GDM1 (cell line): ENCODE results near the gene MARK4.

Experiments used
- DNase-seq: peaks from one replicate; lab custom pipeline; 2025; lab: John Stamatoyannopoulos, UW

MARK4 gene

DNA sequence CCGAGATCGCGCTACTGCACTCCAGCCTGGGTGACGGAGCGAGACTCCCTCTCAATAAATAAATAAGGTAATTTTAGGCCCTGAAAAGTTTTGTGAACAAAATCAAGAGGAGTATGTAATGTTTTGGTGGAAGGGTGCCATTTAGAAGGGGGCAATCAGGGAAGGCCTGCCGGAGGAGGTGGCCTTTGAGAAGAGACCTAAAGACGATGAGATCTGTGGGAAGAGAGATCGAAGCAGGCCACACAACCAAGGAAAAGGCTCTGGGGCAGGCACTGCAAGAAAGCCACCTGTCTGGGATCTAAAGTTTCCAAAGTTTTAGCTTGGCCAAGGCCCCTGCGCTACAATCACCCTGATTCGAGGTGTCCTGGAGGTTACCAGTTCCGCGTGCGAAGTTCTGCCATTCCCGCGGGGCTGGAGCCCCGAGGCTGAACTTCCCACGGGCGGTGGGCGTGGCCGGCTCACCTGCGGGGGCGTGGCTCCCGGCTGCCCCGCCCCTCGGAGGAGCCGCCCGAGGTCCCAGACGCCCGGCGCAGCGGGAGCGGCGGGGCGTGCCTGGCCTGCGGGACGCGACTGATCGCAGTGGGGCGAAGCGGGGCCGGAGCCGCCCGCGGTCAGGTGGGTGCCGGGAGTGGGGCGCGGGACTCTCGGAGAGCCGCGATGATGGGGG, 89.3 kb downstream of the MARK4 start, which contains the start of gene KLC3:
TSS of gene KLC3 (plus strand) at position 519 of the 667 bp plus-strand sequence. CDS start 4,792 bp downstream, outside the sequence.
- no peak for DNase-seq

DNA sequence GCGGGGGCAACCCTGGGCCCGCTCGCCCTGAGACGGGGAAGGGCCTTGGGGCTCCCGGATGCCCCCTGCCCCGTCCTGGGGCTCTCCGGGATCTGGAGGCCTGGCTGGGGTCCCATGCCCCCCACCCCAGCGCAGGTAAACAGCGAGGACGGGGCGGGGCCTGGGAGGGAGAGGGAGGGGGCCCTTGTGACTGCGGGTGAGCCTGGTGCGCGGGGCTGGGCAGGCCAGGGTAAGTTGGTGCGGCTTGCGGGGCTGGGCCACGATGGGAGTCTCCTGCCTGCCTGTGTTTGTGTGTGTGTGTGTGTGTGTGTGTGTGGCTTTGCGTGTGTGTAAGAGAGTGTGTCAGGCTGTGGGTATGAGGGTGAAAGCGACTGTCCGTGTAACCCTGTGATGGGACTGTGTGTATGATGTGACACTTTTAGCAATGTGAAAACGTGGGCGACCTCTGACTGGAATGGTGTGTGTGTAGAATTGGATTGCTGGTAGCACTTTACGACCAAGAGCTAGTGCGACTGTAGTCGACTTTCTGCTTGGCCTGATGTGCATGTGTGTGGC, 89.9 kb downstream of the MARK4 start:
- no peak for DNase-seq

DNA sequence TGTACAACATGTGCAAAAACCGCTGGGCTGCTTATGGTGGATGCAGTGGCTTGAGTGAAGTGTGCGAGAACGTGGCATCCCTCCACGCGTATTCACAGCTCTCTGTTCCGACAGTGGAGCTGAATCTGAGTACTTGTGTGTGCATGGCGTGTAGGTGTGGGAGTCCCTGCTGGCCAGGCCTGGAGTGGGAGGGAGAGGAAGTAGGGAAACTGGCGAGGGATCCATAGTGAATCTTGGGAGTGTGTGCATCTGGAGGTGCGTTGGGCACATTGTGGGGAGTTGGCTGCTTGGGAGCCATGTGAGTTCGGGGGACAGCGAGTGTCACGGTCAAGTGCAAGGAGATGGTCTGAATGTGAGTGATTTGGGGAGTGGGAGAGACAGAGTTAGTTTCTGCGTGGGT, 91.8 kb downstream of the MARK4 start:
- no peak for DNase-seq

DNA sequence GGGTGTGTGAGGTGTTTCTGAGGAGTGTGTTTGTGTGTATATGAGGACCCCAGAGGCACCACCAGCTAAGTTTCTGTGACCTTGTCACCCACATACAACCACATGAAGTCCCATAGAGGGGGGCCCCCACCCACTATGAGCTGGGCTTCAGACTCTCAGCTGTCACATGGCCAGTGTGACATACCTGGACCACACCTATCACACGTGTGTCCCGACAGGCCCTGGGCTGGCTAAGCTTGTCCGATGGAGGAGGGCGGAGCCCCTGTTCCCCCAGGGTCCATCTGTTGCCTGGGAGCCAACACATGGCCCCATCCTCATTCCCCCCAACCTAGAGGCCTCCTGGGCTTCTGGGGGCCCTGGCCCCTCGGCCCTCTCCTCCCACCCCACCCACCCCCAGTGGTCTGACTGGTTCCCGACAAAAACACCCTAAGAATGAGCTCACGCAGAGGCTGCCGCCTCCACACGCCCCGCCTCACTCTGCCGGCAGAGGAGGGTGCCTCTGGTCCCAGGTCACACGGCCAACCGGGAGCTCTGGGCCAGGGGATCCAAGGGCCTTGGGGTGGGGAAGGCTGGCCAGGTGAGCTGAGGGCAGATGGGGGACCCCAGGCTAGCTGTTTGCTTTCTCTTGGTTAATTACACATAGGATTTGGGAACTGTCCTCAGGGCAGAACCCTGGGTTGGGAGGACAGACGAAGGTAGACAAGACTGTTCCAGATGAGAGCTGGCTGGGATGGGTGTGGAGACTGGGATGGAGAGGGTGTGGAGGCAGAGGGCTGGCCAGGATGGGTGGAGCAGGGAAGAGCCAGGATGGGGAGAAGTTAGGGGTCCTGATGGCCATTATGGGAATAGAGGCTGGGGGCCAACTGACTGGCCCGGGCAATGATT, 93.8 kb downstream of the MARK4 start:
- no peak for DNase-seq

DNA sequence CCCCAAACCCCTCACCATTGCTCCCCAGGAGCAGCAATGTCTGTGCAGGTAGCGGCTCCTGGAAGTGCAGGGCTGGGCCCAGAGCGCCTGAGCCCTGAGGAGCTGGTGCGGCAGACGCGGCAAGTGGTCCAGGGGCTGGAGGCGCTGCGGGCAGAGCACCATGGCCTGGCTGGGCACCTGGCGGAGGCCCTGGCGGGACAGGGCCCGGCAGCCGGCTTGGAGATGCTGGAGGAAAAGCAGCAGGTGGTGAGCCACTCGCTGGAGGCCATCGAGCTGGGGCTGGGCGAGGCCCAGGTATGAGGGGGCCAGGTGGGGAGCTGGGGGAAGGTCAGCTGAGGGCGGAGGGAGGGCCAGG, 94.4 kb downstream of the MARK4 start:
- DNase-seq: no peak

DNA sequence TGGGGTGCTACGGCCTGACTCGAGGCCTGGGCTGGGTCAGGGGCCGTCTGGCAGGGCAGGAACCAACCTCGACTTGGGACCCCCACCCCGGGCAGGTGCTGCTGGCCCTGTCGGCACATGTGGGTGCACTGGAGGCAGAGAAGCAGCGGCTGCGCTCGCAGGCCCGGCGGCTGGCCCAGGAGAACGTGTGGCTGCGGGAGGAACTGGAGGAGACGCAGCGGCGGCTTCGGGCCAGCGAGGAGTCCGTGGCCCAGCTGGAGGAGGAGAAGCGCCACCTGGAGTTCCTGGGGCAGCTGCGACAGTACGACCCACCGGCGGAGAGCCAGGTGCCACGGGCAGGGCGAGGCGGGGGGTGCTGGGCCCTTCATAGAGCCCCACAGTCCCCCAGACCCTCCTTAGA, 95.4 kb downstream of the MARK4 start:
- DNase-seq: no peak

DNA sequence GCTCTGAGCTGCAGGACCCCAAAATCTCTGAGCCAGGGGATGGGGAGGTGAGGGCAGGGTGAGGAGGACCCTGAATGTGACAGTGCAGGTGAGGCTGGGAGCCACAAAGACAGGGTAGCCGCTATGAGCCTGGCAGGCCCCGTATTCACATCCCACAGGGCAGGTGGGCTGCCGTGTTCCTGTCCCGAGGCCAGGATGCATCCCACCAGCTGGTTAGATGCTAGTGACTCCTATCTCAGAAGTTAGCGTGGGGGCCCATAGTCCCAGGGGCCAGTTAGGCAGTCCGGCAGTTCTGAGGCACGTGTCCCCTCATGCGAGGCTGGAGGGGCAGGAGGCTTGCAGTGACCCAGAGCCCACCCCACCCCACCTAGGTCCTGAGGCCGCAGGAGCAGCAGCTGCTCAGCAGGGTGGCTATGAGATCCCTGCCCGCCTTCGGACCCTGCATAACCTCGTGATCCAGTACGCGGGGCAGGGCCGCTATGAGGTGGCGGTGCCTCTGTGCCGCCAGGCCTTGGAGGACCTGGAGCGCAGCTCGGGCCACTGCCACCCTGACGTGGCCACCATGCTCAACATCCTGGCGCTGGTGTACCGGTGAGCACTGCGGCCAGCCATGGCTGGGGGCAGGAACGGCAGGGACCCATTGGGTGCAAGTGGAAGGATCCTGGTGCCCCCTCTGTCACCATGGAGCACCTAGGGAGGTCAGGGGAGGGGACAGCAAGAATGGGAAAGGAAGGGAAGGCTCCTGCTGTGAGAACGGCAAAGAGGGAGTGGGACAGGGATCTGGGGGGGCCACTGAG, 96.7 kb downstream of the MARK4 start:
- DNase-seq: no peak

DNA sequence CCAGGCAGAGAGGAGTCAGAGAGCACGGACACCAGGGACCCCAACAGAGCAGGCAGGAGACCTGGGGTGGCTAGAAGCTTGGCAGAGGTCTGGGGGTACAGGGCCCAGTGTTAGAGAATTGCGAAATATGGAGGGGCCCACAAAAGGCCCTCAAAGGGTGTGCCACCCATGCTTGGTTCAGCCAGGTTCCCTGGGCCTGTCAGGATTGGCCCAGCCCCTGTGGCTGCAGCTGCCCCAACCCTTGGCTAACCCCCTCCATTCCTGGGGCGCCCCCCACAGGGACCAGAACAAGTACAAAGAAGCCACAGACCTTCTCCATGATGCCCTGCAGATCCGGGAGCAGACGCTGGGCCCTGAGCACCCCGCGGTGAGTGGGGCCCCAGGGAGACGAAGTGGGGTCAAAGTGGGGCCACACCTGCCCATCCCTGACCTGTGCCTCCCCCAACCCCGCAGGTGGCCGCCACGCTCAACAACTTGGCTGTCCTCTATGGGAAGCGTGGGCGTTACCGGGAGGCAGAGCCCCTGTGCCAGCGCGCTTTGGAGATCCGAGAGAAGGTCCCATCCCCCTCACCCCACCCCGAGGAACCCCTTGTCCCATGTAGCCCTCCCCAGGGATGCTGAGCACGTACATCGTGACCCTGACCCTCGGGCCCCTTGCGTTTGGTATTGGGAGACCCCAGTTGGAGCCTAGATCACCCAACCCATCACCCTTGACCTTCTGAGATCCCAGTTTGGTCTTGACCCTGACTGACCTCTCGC, 97.5 kb downstream of the MARK4 start:
- no peak for DNase-seq

DNA sequence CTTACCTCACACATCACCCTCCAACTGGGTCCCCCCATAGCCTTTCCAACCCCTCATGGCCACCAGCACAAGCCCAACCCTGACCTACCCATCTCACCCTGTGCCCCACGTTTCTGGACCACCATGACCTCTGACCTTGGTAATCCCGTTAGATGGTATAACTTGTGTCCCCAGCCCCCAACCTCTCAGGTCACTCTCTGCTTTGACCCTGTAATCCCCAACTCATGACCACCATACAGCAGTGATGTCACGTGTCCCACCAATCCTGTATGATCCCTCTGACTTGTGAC, 98.0 kb downstream of the MARK4 start:
- no peak for DNase-seq

DNA sequence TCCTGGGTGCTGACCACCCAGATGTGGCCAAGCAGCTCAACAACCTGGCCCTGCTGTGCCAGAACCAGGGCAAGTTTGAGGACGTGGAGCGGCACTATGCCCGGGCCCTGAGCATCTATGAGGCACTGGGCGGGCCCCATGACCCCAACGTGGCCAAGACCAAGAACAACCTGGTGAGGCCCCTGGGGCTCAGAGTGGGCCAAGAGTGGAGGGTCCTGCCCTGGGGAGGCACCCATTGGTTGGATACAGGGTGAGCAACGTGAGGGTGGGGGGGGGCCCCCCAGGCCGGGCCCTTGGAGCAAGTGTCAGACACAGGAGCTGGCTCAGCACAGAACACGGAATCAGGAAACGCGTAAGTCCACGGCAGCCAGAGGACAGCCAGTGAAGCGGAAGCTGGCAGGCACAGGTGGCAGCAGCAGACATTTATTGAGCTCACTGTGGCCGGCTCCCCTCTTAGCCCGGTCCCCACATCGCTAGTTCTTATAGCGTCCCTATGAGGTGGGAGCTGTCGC, 98.4 kb downstream of the MARK4 start:
- no peak for DNase-seq

DNA sequence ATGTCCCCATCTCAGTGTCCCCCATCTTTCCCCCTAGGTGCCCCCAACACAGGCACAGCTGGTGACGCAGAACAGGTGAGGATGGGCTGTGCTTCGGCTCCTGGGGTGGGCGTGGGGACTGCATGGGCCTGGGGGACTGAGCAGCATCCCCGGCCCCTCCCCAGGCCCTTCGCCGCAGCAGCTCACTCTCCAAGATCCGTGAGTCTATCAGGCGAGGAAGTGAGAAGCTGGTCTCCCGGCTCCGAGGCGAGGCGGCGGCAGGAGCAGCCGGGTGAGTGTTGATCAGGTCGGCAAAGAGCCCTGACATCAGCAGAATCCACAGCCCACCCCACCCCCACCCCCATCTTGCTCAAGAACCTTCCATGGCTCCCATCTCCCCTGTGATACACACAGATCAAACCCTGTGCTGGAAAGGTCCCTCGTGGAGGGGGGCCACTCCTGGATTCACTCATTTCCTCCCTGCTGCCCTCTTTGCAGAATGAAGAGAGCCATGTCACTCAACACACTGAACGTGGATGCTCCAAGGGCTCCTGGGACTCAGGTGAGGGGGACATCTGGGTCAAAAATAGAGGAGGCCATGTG, 99.5 kb downstream of the MARK4 start:
- no peak for DNase-seq

DNA sequence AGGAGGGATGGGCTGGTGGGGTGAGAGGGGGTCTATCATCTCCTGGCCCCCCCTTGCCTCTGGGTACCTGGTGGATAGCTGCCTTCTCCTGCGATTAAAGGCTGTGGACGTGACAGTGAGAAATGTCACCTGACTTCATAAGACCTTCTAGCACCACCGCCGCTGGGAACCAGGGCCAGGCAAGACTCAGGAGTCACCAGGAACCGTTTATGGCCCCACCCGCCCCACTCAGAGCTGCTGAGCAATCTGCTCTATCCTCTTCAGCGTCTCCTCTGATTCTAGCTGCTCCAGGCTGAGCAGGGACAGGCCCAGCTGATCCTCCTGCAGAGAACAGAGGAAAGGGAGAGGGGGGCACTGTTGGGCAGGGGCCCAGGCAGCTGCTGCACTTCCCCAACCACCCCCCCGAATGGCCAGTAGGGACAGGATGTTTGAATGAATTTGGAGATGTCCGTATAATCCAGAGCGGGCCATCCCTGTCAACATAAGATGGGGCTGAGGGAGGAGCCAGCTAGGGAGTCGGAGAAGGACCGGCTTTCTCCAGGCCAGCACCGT, 100.4 kb downstream of the MARK4 start:
- no peak for DNase-seq

DNA sequence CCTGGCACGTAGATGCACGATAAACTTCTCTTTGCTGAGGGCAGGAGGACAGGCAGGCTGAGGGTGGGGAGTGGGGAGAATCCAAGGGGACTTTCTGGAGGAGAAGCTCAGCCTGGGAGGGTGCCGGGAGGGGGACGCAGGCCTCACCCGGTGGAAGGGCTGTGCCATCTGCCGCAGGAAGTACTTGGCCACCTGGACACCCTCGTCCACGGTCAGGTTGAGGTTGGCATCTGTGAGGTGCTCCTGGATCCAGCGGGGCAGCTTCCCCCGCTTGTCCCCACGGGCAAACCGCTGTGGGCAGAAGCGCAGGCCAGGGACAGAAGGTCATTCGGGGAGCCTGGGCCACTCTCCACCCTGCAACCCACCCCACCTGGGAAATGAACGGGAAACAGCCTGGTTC, 101.0 kb downstream of the MARK4 start:
- DNase-seq: no peak

DNA sequence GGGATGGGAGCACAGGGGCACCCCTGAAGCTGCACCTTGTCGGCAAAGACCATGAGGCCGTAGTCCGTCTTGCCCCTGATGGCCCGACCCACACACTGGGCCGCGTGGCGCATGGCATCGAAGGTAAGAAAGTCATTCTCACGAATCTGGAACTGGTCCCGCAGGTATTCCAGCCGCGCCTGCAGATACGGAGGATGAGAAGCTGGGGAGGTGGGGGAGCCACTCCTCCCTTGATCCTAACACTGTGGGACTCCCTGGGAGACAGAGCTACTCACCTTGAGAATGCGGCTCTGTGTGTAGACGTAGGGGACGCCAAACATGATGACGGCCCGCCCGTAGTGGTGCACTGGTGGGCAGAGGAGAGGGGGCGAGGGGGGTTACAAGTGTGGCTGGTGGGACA, 101.4 kb downstream of the MARK4 start:
- no peak for DNase-seq

DNA sequence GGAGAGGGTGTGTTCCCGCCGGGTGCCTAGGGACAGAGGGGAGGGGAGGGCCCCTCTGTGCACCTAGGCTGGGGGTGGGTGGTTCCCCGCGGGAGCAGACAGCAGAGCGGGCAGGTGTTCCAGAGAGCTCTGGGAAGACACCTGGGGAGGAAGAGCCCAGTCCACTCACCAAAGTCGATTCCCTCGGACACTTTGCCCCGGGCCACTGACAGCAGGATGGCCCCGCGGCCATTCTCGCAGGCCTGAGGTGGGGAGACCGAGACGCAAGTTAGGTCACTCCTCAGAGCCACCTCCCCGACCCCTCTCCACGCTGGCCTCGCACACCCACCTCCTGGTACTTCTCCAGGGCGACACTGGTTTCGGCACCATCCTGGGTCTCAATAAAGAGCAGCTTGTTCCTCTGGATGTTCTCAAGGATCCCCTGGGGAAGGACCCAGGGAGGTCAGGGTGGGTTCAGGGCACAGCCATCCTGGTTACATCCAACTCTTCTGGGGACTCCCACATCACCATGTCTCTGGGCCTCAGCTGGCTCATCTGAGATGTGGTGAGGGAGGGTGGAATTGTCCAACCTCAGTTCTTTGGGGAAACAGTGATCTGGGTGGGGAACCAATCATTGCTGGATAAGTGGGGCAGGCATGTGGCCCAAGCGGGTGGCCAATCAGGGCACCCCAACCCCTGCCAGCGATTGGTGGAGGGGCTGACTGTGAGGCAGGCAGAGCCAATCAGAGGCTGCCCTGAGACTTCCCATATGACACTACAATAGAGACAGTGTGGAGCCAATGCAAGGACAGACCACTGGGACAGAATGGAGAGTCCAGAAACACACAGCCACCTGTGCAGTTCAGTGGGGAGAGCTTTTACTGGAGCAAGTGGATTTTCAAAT, 102.1 kb downstream of the MARK4 start:
- no peak for DNase-seq

DNA sequence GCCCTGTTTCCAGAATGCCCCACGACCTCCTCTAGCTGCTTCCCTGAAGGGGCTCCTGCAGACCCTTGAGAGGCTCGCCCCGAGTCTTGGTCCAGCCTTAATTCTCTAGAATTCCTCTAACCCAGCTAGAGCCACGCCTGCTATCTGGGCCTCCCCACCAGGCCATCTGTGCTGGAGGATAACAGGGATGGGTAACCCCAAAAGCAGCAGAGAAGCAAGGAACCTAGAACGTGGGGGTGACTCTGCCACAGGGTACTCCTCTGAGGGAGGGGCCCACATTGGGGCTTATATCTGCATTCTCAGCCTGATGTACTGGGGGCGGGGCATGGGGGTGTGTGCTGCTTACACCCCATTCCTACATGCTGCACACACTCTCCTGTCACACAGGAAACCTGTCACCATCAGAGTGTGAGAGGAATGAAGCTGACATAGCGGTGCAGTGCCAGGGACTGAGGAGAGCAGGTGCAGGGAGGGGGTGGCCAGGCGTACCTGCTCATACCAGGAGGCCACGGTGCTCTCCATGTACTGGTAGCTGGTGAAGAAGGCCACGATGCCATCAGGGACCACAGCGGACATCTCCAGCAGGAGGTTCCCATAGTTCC, 103.3 kb downstream of the MARK4 start:
- DNase-seq: no peak
